Peyer's patch (tissue), 4 donors: Measurements from ENCODE around the gene CYS1. TPM values are rescaled to one million over a fixed set of nuclear protein-coding genes. Genes with fewer than 3 reads are reported as not detected.
"Not testable (repeated sequence)": the region's sequence is repeated elsewhere in the genome, so short reads cannot be mapped to it uniquely, and the experiment has no call there.

Experiments used
- DNase-seq, 3 donors: peaks; one replicate each; pipeline ENCODE4 v3.0.0-alpha.2; 2017 to 2019
- H3K27ac ChIP-seq, 4 donors: fragments of 200-600 bp; sonication (generic); one replicate each; pipeline ENCODE4 v1.5.1; 2016 to 2019
- H3K27me3 ChIP-seq, 2 donors: fragments of 200-600 bp; sonication (generic); one replicate each; pipeline ENCODE4 v1.5.1; 2019
- H3K36me3 ChIP-seq, 3 donors: fragments of 200-600 bp; sonication (generic); one replicate each; pipeline ENCODE4 v1.5.1; 2016 to 2019
- H3K4me1 ChIP-seq, 4 donors: fragments of 200-600 bp; sonication (generic); one replicate each; pipeline ENCODE4 v1.5.1; 2016 to 2019
- H3K4me3 ChIP-seq, 4 donors: fragments of 200-600 bp; sonication (generic); 1 replicate in 3 of 4; 2 replicates in 1 of 4; pipeline ENCODE4 v1.5.1; 2016 to 2019; ENCODE audit warnings: mild to moderate bottlenecking in 1 of 4
- H3K9me3 ChIP-seq, 4 donors: fragments of 200-600 bp; sonication (generic); one replicate each; pipeline ENCODE4 v1.5.1; 2016 to 2019; ENCODE audit warnings: mild to moderate bottlenecking in 1 of 4
- CTCF ChIP-seq, 6 experiments: fragments of 450-650 bp in 4 of 6; fragments of 200-600 bp in 2 of 6; sonication (generic) in 1 of 6; IDR thresholded peaks; one replicate each; pipeline ENCODE4 v1.5.1; 2017 to 2019; ENCODE audit warnings: antibody characterized with exemption in 6 of 6, mild to moderate bottlenecking in 3 of 6, moderate library complexity in 1 of 6
- POLR2A ChIP-seq, 2 donors: fragments of 450-650 bp; IDR thresholded peaks; one replicate each; pipeline ENCODE4 v1.5.1; 2017; ENCODE audit warnings: antibody characterized with exemption in 2 of 2, mild to moderate bottlenecking in 2 of 2, moderate library complexity in 2 of 2
- total RNA-seq, 4 donors: library from RNA; depleted of rRNA; stranded (reverse); fragments of >200 nt; gene quantifications; one replicate each; pipeline ENCODE4 v1.1.0, GENCODE V29; 2016

The CYS1 gene
- total RNA-seq, 4 donors from 2014 or later, result 1.3 to 5.8 (median 1.6) TPM; not detected in 1

- H3K27ac ChIP-seq, result peak overlapping the region; percentile 61 to 90 (median 85)
- no peaks in the 10 kb centered on the region for H3K9me3 ChIP-seq
These were observed 39.5 kb upstream of the CYS1 start for GRCh38 chr2:10119601-10120157.

DNA sequence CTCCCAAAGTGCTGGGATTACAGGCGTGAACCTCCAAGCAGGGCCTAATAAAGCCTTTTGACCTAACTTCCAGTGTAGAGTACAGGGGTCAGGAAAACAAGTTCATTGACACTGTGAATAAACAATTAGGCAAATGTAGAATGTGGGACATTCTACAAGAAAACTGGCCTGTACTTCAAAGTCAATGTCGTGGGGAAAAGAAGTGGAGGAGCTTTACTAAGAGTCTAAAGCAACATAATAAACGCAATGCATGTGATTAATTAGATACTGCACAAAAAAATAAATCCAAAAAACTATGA is 38.8 kb upstream of the CYS1 start:
- Histone ChIP-seq H3K36me3 (no peaks in the 10 kb centered on the region), H3K27me3 (peaks cover 0 to 5% of the 10 kb centered on the region in 2 donors), H3K4me1 (peaks cover 0 to 35% (median 16%) of the 10 kb centered on the region in 4 donors), H3K27ac (no peak overlapping the region), H3K9me3 (no peaks in the 10 kb centered on the region), H3K4me3 (no peak overlapping the region)
- TF ChIP-seq CTCF (IDR thresholded peaks at IDR 0.05) (no peak), POLR2A (IDR thresholded peaks at IDR 0.05) (no peak)
- no peak for DNase-seq

More at GRCh38 chr2:10119601-10120157, 39.5 kb upstream of the CYS1 start:
- TF ChIP-seq CTCF (IDR thresholded peaks at IDR 0.05), result no peak
- TF ChIP-seq POLR2A (IDR thresholded peaks at IDR 0.05), result no peak
- no peaks in the 10 kb centered on the region for H3K36me3 ChIP-seq
- no peak for DNase-seq
- H3K4me3 ChIP-seq, result peak overlapping the region; percentile 48 to 75 (median 70)
- peaks cover under 1 to 43% (median 16%) of the 10 kb centered on the region in 4 donors for H3K4me1 ChIP-seq
- H3K27me3 ChIP-seq, result peaks cover 0 to 5% of the 10 kb centered on the region in 2 donors

- Histone ChIP-seq H3K4me1 (no peaks in the 10 kb centered on the region), H3K9me3 (no peaks in the 10 kb centered on the region), H3K27me3 (no peaks in the 10 kb centered on the region), H3K36me3 (no peaks in the 10 kb centered on the region), H3K4me3 (no peak overlapping the region), H3K27ac (no peak overlapping the region)
- no peak for DNase-seq
- no peak for TF ChIP-seq CTCF (IDR thresholded peaks at IDR 0.05)
- no peak for TF ChIP-seq POLR2A (IDR thresholded peaks at IDR 0.05)
These were observed 29.1 kb upstream of the CYS1 start for GRCh38 chr2:10109311-10109710.

GRCh38 chr2:10104906-10105305 is 24.7 kb upstream of the CYS1 start:
- H3K27me3 ChIP-seq, DNase-seq, H3K36me3 ChIP-seq, H3K4me3 ChIP-seq, H3K9me3 ChIP-seq, H3K4me1 ChIP-seq: not testable (repeated sequence)
- peak overlapping the region in 1 of 4 donors; percentile 19 for H3K27ac ChIP-seq

- Histone ChIP-seq H3K36me3 (no peaks in the 10 kb centered on the region), H3K27me3 (no peaks in the 10 kb centered on the region), H3K4me3 (no peak overlapping the region), H3K9me3 (no peaks in the 10 kb centered on the region), H3K4me1 (peaks cover 0 to 6% (median 0%) of the 10 kb centered on the region in 4 donors), H3K27ac (no peak overlapping the region)
- TF ChIP-seq CTCF (IDR thresholded peaks at IDR 0.05) (no peak), POLR2A (IDR thresholded peaks at IDR 0.05) (no peak)
- DNase-seq, result no peak
These were observed 23.0 kb upstream of the CYS1 start for GRCh38 chr2:10103179-10103578.

- H3K4me1 ChIP-seq, result peaks cover 0 to 6% (median 0%) of the 10 kb centered on the region in 4 donors
- H3K27me3 ChIP-seq, result no peaks in the 10 kb centered on the region
- no peak overlapping the region for H3K4me3 ChIP-seq
- no peak for DNase-seq
- no peaks in the 10 kb centered on the region for H3K9me3 ChIP-seq
- no peak overlapping the region for H3K27ac ChIP-seq
- H3K36me3 ChIP-seq, result no peaks in the 10 kb centered on the region
- TF ChIP-seq POLR2A (IDR thresholded peaks at IDR 0.05) (no peak), CTCF (IDR thresholded peaks at IDR 0.05) (no peak)
These were observed 21.3 kb upstream of the CYS1 start for GRCh38 chr2:10101491-10101890.
